NCI-H2081 (cell line): ENCODE data around the gene PPP2R2D.

ENCODE experiments used
- DNase-seq, 2 experiments: peaks; one replicate each; lab custom pipeline; 2025; lab: John Stamatoyannopoulos, UW

Gene PPP2R2D

GRCh38 chr10:131929122-131929845 is 28.5 kb downstream of the PPP2R2D start:
- DNase-seq, result no peak

- no peak for DNase-seq
Observed at GRCh38 chr10:131930150-131930549, 29.3 kb downstream of the PPP2R2D start.

GRCh38 chr10:131930586-131931330 is 29.9 kb downstream of the PPP2R2D start:
- no peak for DNase-seq

- no peak for DNase-seq
Observed at GRCh38 chr10:131931981-131932380, 31.2 kb downstream of the PPP2R2D start.

GRCh38 chr10:131933016-131933695 is 32.3 kb downstream of the PPP2R2D start:
- no peak for DNase-seq

- DNase-seq, result no peak
Observed at GRCh38 chr10:131933696-131934086, 32.9 kb downstream of the PPP2R2D start.

- DNase-seq, result no peak
Observed at GRCh38 chr10:131934769-131935168, 34.0 kb downstream of the PPP2R2D start.

GRCh38 chr10:131935260-131935659 is 34.5 kb downstream of the PPP2R2D start:
- DNase-seq, result no peak

- DNase-seq, result no peak
Observed at GRCh38 chr10:131936294-131936693, 35.5 kb downstream of the PPP2R2D start.

GRCh38 chr10:131936736-131937135 is 35.9 kb downstream of the PPP2R2D start:
- DNase-seq, result no peak

- no peak for DNase-seq
Observed at GRCh38 chr10:131937836-131938235, 37.0 kb downstream of the PPP2R2D start.

GRCh38 chr10:131938681-131939080 is 37.9 kb downstream of the PPP2R2D start:
- no peak for DNase-seq

- no peak for DNase-seq
Observed at GRCh38 chr10:131942455-131942854, 41.6 kb downstream of the PPP2R2D start.

GRCh38 chr10:131943021-131943814 is 42.4 kb downstream of the PPP2R2D start:
- DNase-seq, result no peak

GRCh38 chr10:131944412-131944811 is 43.6 kb downstream of the PPP2R2D start:
- DNase-seq, result no peak

- no peak for DNase-seq
Observed at GRCh38 chr10:131944976-131945695, 44.3 kb downstream of the PPP2R2D start.

GRCh38 chr10:131946321-131946751 is 45.5 kb downstream of the PPP2R2D start:
- DNase-seq, result no peak

- no peak for DNase-seq
Observed at GRCh38 chr10:131946880-131947279, 46.1 kb downstream of the PPP2R2D start.

GRCh38 chr10:131947631-131948347 is 47.0 kb downstream of the PPP2R2D start:
- DNase-seq, result no peak

- no peak for DNase-seq
Observed at GRCh38 chr10:131948501-131948900, 47.7 kb downstream of the PPP2R2D start.
